ENCODE data around the gene TLE4.
"Not testable (repeated sequence)": the region's sequence is repeated elsewhere in the genome, so short reads cannot be mapped to it uniquely, and the experiment has no call there.

The TLE4 gene

GRCh38 chr9:79604921-79605562, 33.3 kb downstream of the TLE4 start:
- no peak for DNase-seq

GRCh38 chr9:79606529-79606928, 34.8 kb downstream of the TLE4 start:
- DNase-seq, result not testable (repeated sequence)

DNA sequence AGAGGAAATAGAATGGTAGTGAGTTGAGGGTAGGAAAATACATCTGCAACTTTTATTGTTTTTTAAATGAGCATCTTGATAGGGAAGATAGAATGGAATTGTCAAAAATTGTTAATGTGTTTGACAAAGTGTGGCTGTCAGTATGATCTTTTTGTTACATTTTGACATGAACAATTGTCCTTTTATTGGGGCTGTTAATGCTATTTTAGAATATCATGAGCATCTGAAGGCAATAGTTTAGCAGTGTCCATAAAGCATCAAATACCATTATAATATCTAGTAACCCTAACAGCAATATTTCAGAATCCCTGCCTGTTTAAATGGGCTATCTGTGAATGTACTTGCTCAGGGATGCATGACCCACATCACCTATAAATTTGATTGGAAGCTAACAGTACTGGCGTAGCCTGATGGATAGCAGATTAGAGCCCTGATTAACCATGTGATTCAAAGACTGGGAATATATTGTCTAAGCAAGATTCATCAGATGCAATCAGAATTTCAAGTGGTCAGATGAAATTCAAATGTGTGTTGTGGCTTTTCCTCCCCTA, 37.8 kb downstream of the TLE4 start:
- no peak for DNase-seq

GRCh38 chr9:79610019-79610631, 38.4 kb downstream of the TLE4 start:
- DNase-seq, result peak; percentile 19

- DNase-seq, result peak; percentile 45
Observed at GRCh38 chr9:79610791-79611614, 39.2 kb downstream of the TLE4 start.

DNA sequence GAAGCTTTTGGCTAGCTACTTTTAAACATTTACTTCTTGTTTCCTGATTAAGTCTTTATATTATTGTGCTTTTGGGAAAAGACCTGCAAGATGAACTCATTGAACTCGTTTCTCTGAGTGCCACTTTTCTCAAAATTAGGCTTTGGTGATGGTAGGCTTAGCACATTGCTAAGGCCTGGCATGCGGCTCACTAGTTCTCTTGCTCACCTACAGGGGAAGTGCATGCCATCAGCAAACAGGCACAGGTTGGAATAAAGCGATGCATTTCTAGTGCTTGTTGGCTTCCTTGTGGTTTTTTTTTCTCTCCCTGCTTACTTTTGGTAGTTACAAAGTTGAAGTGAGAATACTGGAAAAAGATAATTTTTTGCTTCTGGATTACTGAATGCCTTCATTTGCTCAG, 41.4 kb downstream of the TLE4 start:
- DNase-seq, result no peak

GRCh38 chr9:79615038-79615437, 43.3 kb downstream of the TLE4 start:
- DNase-seq, result no peak

GRCh38 chr9:79616013-79616412, 44.2 kb downstream of the TLE4 start:
- no peak for DNase-seq

DNA sequence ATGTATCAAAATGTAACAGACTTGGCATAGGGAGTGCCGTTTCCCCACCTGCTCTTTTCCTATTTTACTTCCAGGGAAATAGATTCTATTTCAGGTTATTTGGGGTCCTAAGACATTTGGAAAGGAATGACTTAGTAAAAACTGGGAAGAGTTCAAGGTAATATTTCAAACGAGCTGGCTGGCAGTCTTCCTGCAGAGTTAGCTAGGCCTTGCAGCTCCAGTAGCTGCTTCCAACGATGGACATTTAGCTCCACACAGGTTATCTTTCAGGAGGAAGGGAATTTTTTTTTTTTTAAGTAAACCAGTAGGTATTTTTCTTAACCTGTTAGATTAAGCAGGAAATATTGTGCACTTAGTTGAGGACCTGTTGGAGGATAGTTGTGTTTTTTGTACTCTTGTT, 45.2 kb downstream of the TLE4 start:
- DNase-seq, result no peak

- DNase-seq, result no peak
Observed at GRCh38 chr9:79617395-79617794, 45.6 kb downstream of the TLE4 start.

- DNase-seq, result no peak
Observed at GRCh38 chr9:79619930-79620329, 48.2 kb downstream of the TLE4 start.

- DNase-seq, result no peak
Observed at GRCh38 chr9:79621916-79622575, 50.3 kb downstream of the TLE4 start.

DNA sequence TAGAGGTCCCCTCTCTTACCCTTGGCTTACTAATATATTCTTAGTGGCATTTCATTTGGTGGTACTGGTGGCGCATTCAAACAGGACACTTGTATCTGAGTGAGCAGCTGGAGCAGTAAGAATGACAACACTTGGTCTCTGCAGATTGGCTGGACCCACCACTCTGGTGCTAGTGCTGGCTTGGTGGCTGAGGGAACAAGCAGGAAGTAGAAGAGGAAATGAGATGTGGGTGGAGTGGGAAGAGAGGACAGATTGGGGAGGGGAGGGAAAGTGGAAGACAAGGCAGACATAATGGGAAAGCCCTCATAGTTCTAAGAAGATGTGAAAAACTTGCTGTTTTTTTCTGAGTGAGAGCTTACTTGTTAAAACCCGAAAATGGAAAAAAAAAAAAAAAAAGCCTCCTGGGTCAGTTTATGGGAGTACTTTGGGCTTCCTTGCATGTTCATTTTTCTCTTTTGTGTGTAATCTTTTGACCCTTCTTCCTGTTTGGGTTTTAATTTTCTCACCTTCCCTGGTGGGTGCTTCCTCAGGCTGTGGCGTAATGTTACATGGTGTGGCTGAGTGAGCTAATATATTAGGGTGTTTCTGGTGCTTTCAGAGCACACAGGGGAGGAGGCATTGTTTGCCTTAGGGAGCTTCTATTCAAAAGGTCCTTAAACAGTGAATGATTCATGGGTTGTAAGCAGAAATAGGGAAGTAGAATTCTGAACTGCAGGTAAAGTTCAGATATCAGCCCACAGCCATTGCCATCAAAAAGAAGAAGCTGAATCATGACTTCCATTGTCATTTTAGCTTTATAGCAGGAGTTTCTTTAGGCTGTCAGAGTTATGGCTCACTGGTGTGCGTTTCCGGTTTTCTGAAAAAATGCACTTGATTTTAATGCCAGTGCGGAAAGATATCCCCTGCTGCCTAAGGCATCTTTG, 52.3 kb downstream of the TLE4 start:
- no peak for DNase-seq

DNA sequence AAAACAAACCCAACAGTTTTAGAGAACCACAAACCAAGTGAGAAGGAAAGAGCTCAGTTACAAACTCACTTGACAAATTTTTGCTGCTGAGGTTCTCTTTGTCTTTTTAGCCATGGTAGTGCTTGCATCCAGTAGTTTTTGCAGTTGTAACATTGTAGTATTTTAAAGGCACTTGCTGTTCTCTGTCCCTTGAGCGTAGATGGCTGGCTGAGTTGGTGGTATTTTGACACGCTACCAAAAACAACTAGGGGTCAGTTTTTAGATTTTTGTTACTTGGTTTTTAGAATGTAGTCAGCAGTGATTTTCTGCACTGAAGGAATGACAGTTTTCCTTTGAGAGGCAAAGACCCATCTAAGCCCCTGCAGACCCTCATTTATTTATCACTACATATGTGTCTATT, 58.0 kb downstream of the TLE4 start:
- DNase-seq, result no peak

DNA sequence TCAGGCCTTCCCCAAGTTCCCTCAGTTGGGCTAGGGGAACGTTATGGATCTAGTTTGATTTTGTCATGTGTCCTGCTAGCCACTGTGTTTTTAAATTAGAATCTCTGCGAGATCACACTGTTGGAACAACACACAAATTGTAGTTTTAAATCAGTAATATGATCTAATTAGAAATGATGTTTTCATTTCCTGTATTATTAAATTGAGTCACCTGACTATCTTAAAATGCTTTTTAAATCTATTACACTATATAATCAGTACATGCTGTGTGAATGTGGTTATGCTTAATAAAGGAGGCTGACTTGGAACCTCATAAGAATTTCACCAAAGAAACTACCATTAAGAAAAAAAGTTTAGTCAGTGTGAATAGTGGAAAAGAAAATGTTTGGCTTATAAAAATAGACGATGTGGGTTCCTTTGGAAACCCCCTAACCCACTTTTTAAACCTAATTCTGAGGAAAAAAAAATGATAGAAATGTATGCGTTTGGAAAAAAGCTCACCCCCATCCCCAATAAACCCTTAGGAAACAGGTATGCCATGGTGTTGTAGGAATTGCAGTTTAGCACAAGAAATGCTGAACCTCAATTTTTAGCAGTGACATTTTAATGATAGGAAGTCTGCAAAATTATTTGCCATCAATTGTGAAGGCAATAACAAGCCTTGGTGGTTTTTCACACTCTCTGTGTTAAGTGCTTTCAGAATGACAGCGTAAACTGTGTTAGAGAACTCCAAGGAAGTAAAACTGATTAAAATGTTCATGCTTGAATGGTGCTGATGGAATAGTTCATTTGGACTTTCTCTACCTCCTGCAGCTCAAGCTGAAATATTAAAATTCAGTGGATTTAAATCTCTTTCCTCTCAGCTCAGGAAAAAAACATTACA, 59.0 kb downstream of the TLE4 start:
- DNase-seq, result no peak

DNA sequence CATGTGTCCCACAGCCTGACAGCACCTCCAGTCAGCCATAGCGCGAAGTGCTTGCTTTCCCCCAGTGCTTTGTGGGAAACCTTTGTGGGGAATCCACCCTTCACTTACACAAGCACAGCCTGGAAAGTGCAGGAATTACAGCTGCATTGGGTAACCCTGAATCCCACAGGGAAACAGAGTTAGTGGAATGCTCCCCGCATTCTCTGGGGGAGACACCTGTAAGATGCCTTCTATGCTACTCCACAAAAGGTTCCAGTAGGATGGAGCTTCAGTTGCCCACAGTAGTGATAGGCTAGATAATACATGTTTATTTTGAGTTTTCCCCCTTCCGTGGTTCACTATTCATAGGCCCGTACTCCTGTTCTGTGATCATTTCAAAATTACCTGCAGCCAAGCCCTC, 60.3 kb downstream of the TLE4 start:
- no peak for DNase-seq

DNA sequence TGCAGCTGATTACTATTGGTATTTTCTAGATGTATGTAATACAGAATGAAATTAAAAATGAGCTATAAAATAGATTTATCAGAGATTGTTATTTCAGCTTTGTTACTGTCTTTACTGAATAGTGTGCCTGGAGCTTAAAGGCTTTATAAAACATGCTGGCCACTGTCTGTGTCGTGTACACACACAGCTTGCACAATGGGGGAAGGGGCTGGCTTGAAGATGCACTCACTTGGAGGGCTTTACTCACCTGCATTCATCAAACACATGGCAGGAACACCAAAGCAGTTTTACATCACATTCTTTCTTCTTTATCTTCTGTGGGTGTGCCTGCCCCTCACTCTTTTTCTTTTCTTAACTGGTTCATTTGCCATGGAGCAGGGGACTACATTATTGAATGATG, 60.9 kb downstream of the TLE4 start:
- no peak for DNase-seq

GRCh38 chr9:79633558-79633957, 61.8 kb downstream of the TLE4 start:
- DNase-seq, result no peak

DNA sequence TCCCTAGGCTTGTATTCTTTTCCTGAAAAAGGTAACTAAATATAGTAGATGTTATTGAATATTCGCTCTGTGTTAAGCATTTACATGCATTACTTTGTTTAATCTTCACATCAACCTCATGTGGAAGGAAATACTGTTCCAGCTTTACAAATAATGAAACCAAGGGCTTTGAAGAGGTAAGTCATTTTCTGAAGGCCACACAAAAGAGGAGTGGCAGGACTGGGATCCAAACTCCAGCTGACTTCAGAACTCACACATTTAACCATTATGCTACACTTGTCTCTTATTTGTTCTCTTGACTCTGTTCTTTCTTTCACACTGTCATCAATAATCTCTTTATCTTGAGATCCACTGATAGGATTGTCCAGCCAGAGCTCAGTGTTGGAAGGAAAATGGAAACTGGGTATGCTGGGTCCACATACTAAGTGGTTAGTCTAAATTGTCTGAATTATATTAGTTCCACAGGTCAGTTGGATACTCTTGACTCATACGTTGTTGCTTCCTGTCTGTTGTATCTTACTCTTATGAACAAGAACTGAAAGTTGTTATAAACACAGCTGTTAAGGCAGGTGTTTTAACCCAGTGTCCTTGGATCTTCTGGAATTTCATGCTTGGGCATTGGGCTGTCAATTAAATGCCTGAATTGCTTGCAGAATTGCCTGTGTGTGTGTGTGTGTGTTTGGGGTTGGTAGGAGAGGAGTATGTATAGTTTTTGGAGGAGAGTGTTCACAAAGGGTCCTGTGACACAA, 65.6 kb downstream of the TLE4 start:
- no peak for DNase-seq

DNA sequence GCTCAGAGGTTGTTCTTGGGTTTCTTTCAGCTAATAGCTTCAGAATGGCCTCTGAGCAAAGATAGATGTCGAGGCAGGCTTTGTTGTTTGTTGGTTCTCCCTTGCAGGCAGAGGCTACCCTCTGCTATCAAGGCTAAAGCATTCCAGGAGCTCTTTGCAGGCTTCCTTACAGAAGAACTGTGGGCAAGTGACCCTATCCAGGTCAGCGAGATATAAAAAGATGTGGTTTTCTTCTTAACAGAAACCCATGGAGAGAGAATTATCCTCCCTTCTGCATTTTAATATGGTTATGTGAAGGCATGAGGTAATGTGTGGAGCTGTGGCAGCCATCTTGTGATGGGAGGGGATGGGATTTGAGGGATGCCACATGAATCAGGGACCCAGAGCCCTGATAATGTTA, 67.0 kb downstream of the TLE4 start:
- DNase-seq, result no peak
